ENCODE data around the gene MELTF.

Gene MELTF

GRCh38 chr3:196967412-196968232, 62.0 kb downstream of the MELTF start:
- DNase-seq = no peak

GRCh38 chr3:196966526-196967401, 62.9 kb downstream of the MELTF start:
- DNase-seq = no peak

DNA sequence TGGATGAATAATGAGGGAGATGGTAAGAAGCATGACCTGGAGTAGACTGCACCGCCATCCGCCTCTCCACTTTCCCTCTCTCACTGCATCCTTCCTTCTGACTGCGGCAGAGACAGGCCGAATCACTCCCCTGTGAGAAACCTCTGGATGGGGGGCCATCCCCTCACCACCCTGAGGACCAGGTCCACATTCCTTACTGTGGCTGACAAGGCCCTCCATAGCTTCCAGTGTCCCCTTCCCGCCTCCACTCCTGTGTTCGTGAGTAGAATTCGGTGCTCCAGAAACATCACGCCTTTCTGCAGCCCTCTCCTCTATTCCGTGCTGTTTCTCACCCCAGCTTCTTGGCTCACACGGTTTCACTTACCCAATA, 63.8 kb downstream of the MELTF start:
- DNase-seq = no peak

GRCh38 chr3:196965112-196965803, 64.4 kb downstream of the MELTF start:
- DNase-seq = no peak

DNA sequence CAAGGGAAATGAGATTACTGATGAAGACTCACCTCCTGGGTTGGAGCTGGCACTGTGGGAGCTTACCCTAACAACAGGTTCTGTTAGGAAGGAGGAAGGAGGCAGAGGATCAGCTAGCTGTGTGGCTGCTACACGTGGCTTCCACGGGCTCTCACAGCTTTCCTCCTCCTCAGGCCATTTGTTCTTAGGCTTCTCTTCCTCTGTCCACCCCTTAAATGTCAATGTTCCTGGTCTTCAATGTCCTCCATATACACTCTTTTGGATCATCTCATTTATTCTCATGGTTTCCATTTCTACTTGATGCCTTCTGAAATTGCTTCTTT, 66.0 kb downstream of the MELTF start:
- no peak for DNase-seq

- DNase-seq = no peak
Observed at GRCh38 chr3:196962930-196963630, 66.5 kb downstream of the MELTF start.

DNA sequence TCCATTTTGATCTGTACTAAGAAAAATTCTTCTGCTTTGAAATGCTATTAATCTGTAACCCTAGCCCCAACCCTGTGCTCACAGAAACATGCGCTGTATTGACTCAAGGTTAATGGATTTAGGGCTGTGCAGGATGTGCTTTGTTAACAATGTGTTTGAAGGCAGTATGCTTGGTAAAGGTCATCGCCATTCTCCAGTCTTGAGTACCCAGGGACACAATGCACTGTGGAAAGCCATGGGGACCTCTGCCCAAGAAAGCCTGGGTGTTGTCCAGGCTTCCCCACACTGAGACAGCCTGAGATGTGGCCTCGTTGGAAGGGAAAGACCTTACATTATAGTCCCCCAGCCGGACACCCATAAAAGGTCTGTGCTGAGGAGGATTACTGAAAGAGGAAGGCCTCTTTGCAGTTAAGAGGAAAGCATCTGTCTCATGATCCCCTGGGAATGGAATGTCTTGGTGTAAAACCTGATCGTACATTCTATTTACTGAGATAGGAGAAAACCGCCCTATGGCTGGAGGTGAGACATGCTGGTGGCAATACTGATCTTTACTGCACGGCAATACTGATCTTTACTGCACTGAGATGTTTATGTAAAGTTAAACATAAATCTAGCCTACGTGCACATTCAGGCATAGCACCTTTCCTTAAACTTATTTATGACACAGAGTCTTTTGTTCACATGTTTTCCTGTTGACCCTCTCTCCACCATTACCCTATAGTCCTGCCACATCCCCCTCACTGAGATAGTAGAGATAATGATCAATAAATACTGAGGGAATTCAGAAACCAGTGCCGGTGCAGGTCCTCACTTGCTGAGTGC, 67.3 kb downstream of the MELTF start:
- no peak for DNase-seq

- no peak for DNase-seq
Observed at GRCh38 chr3:196954832-196955231, 74.8 kb downstream of the MELTF start.
